Mesenchymal stem cell (in vitro differentiated cells and primary cell): Measurements from ENCODE around the gene RPL41.
A peak's percentile ranks its signal among the peaks of the same experiment; 100 is the strongest.

Source experiments
- DNase-seq: peaks from one replicate; pipeline ENCODE4 v3.0.0-alpha.2; 2013
- H2AFZ ChIP-seq: one replicate; pipeline ENCODE4 v1.6.1; 2013; ENCODE audit warnings: low read depth, mild to moderate bottlenecking, control low read depth, inconsistent platforms, low read length, moderate library complexity
- H2AK5ac ChIP-seq: 2 replicates; pipeline ENCODE4 v1.6.1; 2013; ENCODE audit warnings: low read length, moderate library complexity, mild to moderate bottlenecking, inconsistent platforms; ENCODE audit not compliant: severe bottlenecking
- H2BK120ac ChIP-seq: one replicate; pipeline ENCODE4 v1.6.1; 2013; ENCODE audit warnings: low read depth, mild to moderate bottlenecking, inconsistent platforms, low read length, moderate library complexity
- H2BK12ac ChIP-seq, 2 experiments: one replicate each; pipeline ENCODE4 v1.6.1; 2013; ENCODE audit warnings: inconsistent platforms in 2 of 2, low read length in 2 of 2, mild to moderate bottlenecking in 2 of 2, moderate library complexity in 2 of 2, control low read depth in 1 of 2
- H2BK15ac ChIP-seq: one replicate; pipeline ENCODE4 v1.6.1; 2013; ENCODE audit warnings: mild to moderate bottlenecking, low read depth, inconsistent platforms; ENCODE audit not compliant: poor library complexity, severe bottlenecking
- H2BK5ac ChIP-seq: 2 replicates; pipeline ENCODE4 v1.6.1; 2013; ENCODE audit warnings: low read depth, mild to moderate bottlenecking, low read length, control low read depth, inconsistent platforms; ENCODE audit not compliant: poor library complexity, severe bottlenecking
- H3K14ac ChIP-seq, 2 experiments: one replicate each; pipeline ENCODE4 v1.6.1; 2013; ENCODE audit warnings: inconsistent platforms in 2 of 2, low read length in 2 of 2, control low read depth in 1 of 2, mild to moderate bottlenecking in 1 of 2, moderate library complexity in 1 of 2
- H3K18ac ChIP-seq, 2 experiments: one replicate each; pipeline ENCODE4 v1.6.1; 2013; ENCODE audit warnings: inconsistent platforms in 2 of 2, low read length in 2 of 2, control low read depth in 1 of 2, low read depth in 1 of 2, mild to moderate bottlenecking in 1 of 2
- H3K23ac ChIP-seq, 2 experiments: one replicate each; pipeline ENCODE4 v1.6.1; 2013; ENCODE audit warnings: inconsistent platforms in 2 of 2, low read length in 2 of 2, mild to moderate bottlenecking in 2 of 2, moderate library complexity in 2 of 2, control low read depth in 1 of 2
- H3K27ac ChIP-seq: 2 replicates; pipeline ENCODE4 v1.5.1; 2013; ENCODE audit warnings: mild to moderate bottlenecking, moderate library complexity, low read length, control low read depth, inconsistent platforms; ENCODE audit not compliant: poor library complexity, severe bottlenecking
- H3K27me3 ChIP-seq, 2 experiments: 2 replicates each; pipeline versions ENCODE4 v1.6.1 to v1.7.0; 2013; ENCODE audit warnings: low read length in 2 of 2, mild to moderate bottlenecking in 2 of 2, moderate library complexity in 2 of 2, control low read depth in 1 of 2, inconsistent platforms in 1 of 2; ENCODE audit not compliant: control insufficient read depth in 1 of 2, insufficient read depth in 1 of 2
- H3K36me3 ChIP-seq, 2 experiments: 2 replicates each; pipeline versions ENCODE4 v1.6.1 to v1.7.0; 2013; ENCODE audit warnings: low read length in 2 of 2, control low read depth in 1 of 2, inconsistent platforms in 1 of 2, low read depth in 1 of 2, mild to moderate bottlenecking in 1 of 2; ENCODE audit not compliant: insufficient read depth in 2 of 2, control insufficient read depth in 1 of 2
- H3K4ac ChIP-seq, 2 experiments: one replicate each; pipeline ENCODE4 v1.6.1; 2013; ENCODE audit warnings: inconsistent platforms in 2 of 2, low read length in 2 of 2, mild to moderate bottlenecking in 2 of 2, moderate library complexity in 2 of 2, control low read depth in 1 of 2, low read depth in 1 of 2
- H3K4me1 ChIP-seq: 2 replicates; pipeline ENCODE4 v1.6.1; 2013; ENCODE audit warnings: low read depth, low read length, control low read depth; ENCODE audit not compliant: control insufficient read depth, insufficient read depth
- H3K4me2 ChIP-seq: 2 replicates; pipeline ENCODE4 v1.6.1; 2013; ENCODE audit warnings: low read length, mild to moderate bottlenecking, inconsistent platforms; ENCODE audit not compliant: poor library complexity, severe bottlenecking
- H3K4me3 ChIP-seq, 2 experiments: 2 replicates each; pipeline versions ENCODE4 v1.5.1 to v1.7.0; 2013; ENCODE audit warnings: low read length in 2 of 2, mild to moderate bottlenecking in 2 of 2, control low read depth in 1 of 2, low read depth in 1 of 2; ENCODE audit not compliant: insufficient read depth in 1 of 2
- H3K79me1 ChIP-seq: replicated peaks from 2 replicates; pipeline ENCODE4 v1.6.1; 2013; ENCODE audit warnings: mild to moderate bottlenecking, control low read depth, low read length, inconsistent platforms; ENCODE audit not compliant: poor library complexity, severe bottlenecking
- H3K9ac ChIP-seq: 2 replicates; pipeline ENCODE4 v1.7.0; 2013; ENCODE audit warnings: mild to moderate bottlenecking, low read length, moderate library complexity
- H3K9me3 ChIP-seq: 2 replicates; pipeline ENCODE4 v1.7.0; 2013; ENCODE audit warnings: mild to moderate bottlenecking, low read length; ENCODE audit not compliant: control insufficient read depth
- H4K8ac ChIP-seq: one replicate; pipeline ENCODE4 v1.6.1; 2013; ENCODE audit warnings: inconsistent platforms, mild to moderate bottlenecking, low read length, moderate library complexity
- H4K91ac ChIP-seq: one replicate; pipeline ENCODE4 v1.6.1; 2013; ENCODE audit warnings: mild to moderate bottlenecking, low read length, inconsistent platforms
- WGBS: methylation state at CpG from one replicate; pipeline ENCODE4 v1.1.7; 2013; ENCODE audit warnings: mixed read lengths; 5-methylcytosine and 5-hydroxymethylcytosine counted together

The RPL41 gene

GRCh38 chr12:56127888-56128669 is 11.6 kb downstream of the RPL41 start, which contains the start of gene ESYT1:
Gene ESYT1, plus strand, starts transcription at chr12:56128267. Its CDS starts 53 bp downstream, at chr12:56128320.
- Histone ChIP-seq H3K9me3 (no peaks in the 10 kb centered on the region), H3K27ac (peak within 1 kb of the TSS; percentile 50), H2AK5ac (no peak within 1 kb of the TSS), H3K27me3 (no peaks in the 10 kb centered on the region), H3K18ac (peak within 1 kb of the TSS; percentile 82 to 90), H2BK12ac (peak within 1 kb of the TSS in 1 of 2 experiments; percentile 60), H4K91ac (peak within 1 kb of the TSS; percentile 23), H2BK15ac (peak within 1 kb of the TSS; percentile 96), H3K4me3 (peak within 1 kb of the TSS; percentile 83 to 96), H2BK120ac (no peak within 1 kb of the TSS), H3K14ac (peak within 1 kb of the TSS in 1 of 2 experiments; percentile 88), H3K79me1 (peaks cover 32% of the 10 kb centered on the region), H3K36me3 (peaks cover 28 to 36% of the 10 kb centered on the region in 2 experiments), H4K8ac (no peak within 1 kb of the TSS), H2AFZ (peak within 1 kb of the TSS; percentile 46), H3K23ac (peak within 1 kb of the TSS in 1 of 2 experiments; percentile 59), H3K9ac (peak within 1 kb of the TSS; percentile 93), H2BK5ac (no peak within 1 kb of the TSS), H3K4me2 (peak within 1 kb of the TSS; percentile 87), H3K4ac (peak within 1 kb of the TSS; percentile 80 to 86), H3K4me1 (peaks cover 9% of the 10 kb centered on the region)
- peak; percentile 100 for DNase-seq
- WGBS, result under 1% methylated on average over 46 of the region's 49 CpGs

DNA sequence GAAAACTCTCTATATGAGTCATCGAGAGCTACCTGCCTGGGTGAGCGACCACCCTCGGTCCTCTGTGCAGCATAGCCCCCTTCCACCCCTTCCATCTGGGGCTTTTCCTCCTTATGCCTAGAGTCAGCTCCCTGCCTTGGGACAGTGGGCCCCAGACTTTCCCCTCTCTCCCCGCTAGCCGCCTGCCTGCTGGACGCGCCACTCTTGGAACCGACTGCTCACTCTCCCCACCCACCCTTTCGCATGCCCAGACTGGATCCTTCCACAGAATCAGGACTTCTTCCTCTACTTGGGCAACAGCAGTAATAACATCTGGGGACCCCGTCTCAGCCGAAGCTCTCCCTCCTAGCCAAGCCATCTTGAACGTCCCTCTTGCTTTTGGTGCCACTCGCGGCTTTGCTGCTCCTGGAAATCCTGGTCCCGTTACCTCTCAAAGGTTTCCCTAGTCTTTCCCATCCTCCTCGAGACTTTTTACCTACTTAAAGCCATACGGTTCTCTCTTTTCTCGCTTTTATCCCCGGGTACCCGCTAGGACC is 12.3 kb downstream of the RPL41 start:
- peak overlapping the region; percentile 96 for H2BK15ac ChIP-seq
- peak overlapping the region; percentile 46 for H2AFZ ChIP-seq
- peak overlapping the region; percentile 87 for H3K4me2 ChIP-seq
- no peak overlapping the region for H2BK120ac ChIP-seq
- WGBS, result under 1% methylated on average over 20 of the region's 20 CpGs
- H2AK5ac ChIP-seq, result no peak overlapping the region
- H3K4me1 ChIP-seq, result peaks cover 9% of the 10 kb centered on the region
- no peak overlapping the region for H4K8ac ChIP-seq
- H3K79me1 ChIP-seq, result peaks cover 35% of the 10 kb centered on the region
- peak overlapping the region; percentile 83 to 96 for H3K4me3 ChIP-seq
- H3K27ac ChIP-seq, result peak overlapping the region; percentile 48
- H3K23ac ChIP-seq, result peak overlapping the region in 1 of 2 experiments; percentile 59
- peak overlapping the region in 1 of 2 experiments; percentile 88 for H3K14ac ChIP-seq
- H3K4ac ChIP-seq, result peak overlapping the region; percentile 80 to 86
- H3K9me3 ChIP-seq, result no peaks in the 10 kb centered on the region
- no peak overlapping the region for H2BK5ac ChIP-seq
- H3K27me3 ChIP-seq, result no peaks in the 10 kb centered on the region
- DNase-seq, result peak; percentile 55
- no peak overlapping the region for H4K91ac ChIP-seq
- peak overlapping the region; percentile 93 for H3K9ac ChIP-seq
- H3K18ac ChIP-seq, result peak overlapping the region; percentile 82 to 90
- H2BK12ac ChIP-seq, result peak overlapping the region in 1 of 2 experiments; percentile 60
- H3K36me3 ChIP-seq, result peaks cover 35 to 40% of the 10 kb centered on the region in 2 experiments

GRCh38 chr12:56129206-56129941 is 12.9 kb downstream of the RPL41 start:
- Histone ChIP-seq H3K4ac (peak overlapping the region; percentile 1 to 15), H2BK15ac (peak overlapping the region; percentile 68), H3K36me3 (peaks cover 41% of the 10 kb centered on the region in 2 experiments), H2BK5ac (no peak overlapping the region), H4K8ac (peak overlapping the region; percentile 29), H2AFZ (no peak overlapping the region), H3K18ac (peak overlapping the region; percentile 13 to 82), H3K4me3 (peak overlapping the region; percentile 83 to 96), H2BK12ac (no peak overlapping the region), H3K9me3 (no peaks in the 10 kb centered on the region), H3K4me2 (peak overlapping the region; percentile 87), H2BK120ac (no peak overlapping the region), H4K91ac (peak overlapping the region; percentile 62), H3K27ac (no peak overlapping the region), H3K79me1 (peaks cover 40% of the 10 kb centered on the region), H3K9ac (peak overlapping the region; percentile 93), H3K4me1 (peaks cover 9% of the 10 kb centered on the region), H2AK5ac (no peak overlapping the region), H3K27me3 (no peaks in the 10 kb centered on the region), H3K14ac (peak overlapping the region in 1 of 2 experiments; percentile 79), H3K23ac (no peak overlapping the region)
- DNase-seq, result peak; percentile 50
- WGBS, result 6% methylated on average over 29 of the region's 29 CpGs
